SK-N-SH (cell line): Measurements from ENCODE around the gene CDHR3. TPM values are rescaled to one million over a fixed set of nuclear protein-coding genes. Genes with fewer than 3 reads are reported as not detected.

Experiments used
- CTCF ChIA-PET: fragments of 300-600, 350-600 bp; formaldehyde crosslinking; extraction: SDS; loops from one replicate; lab custom pipeline; 2021; lab: Yijun Ruan, JAX
- POLR2A ChIA-PET: fragments of 350-600 bp; sonication (Branson Sonifier 250); formaldehyde crosslinking; extraction: SDS; loops from one replicate; lab custom pipeline; 2020; ENCODE audit warnings: antibody characterized with exemption, inconsistent platforms; lab: Yijun Ruan, JAX
- DNase-seq: peaks from one replicate; pipeline ENCODE4 v3.0.0; 2012
- H2AFZ ChIP-seq: fragments of 200-600 bp; sonication (generic); 2 replicates; pipeline ENCODE4 v1.8.1; 2016; ENCODE audit warnings: antibody characterized with exemption, mild to moderate bottlenecking, low read depth
- H3F3A ChIP-seq: fragments of 200-600 bp; sonication (generic); replicated peaks from 2 replicates; pipeline ENCODE3; 2016; ENCODE audit warnings: antibody characterized with exemption, mild to moderate bottlenecking; ENCODE audit not compliant: insufficient read depth
- H3K27ac ChIP-seq, 2 experiments: fragments of 200-500 bp in 1 of 2; fragments of 200-600 bp in 1 of 2; sonication (Bioruptor generic) in 1 of 2; sonication (generic), shearing (Covaris generic) in 1 of 2; 2 replicates each; pipeline versions ENCODE4 v1.5.1 to v1.6.1; 2014 to 2016; ENCODE audit warnings: low read depth in 2 of 2, inconsistent platforms in 1 of 2, low read length in 1 of 2, mild to moderate bottlenecking in 1 of 2, mixed read lengths in 1 of 2
- H3K27me3 ChIP-seq: fragments of 200-600 bp; sonication (generic), shearing (Covaris generic); 2 replicates; pipeline ENCODE4 v1.6.1; 2016; ENCODE audit warnings: mixed run types; ENCODE audit not compliant: insufficient read depth
- H3K36me3 ChIP-seq, 2 experiments: fragments of 200-500 bp in 1 of 2; fragments of 200-600 bp in 1 of 2; sonication (Bioruptor generic) in 1 of 2; sonication (generic) in 1 of 2; replicated peaks in 1 of 2; 2 replicates each; pipeline versions ENCODE3 to v1.5.1; 2014 to 2016; ENCODE audit warnings: low read length in 1 of 2, mild to moderate bottlenecking in 1 of 2; ENCODE audit not compliant: insufficient read depth in 2 of 2, control insufficient read depth in 1 of 2
- H3K4me1 ChIP-seq, 2 experiments: fragments of 200-500 bp in 1 of 2; fragments of 200-600 bp in 1 of 2; sonication (Bioruptor generic) in 1 of 2; sonication (generic), shearing (Covaris generic) in 1 of 2; 2 replicates each; pipeline versions ENCODE4 v1.5.1 to v1.6.1; 2014 to 2016; ENCODE audit warnings: low read depth in 1 of 2, low read length in 1 of 2, mixed run types in 1 of 2; ENCODE audit not compliant: insufficient read depth in 2 of 2, control insufficient read depth in 1 of 2
- H3K4me2 ChIP-seq: fragments of 200-600 bp; sonication (generic), shearing (Covaris generic); 2 replicates; pipeline ENCODE4 v1.6.1; 2017; ENCODE audit warnings: mixed run types
- H3K4me3 ChIP-seq, 2 experiments: fragments of 200-500 bp in 1 of 2; fragments of 200-600 bp in 1 of 2; sonication (Bioruptor generic) in 1 of 2; sonication (generic), shearing (Covaris generic) in 1 of 2; 2 replicates each; pipeline versions ENCODE4 v1.5.1 to v1.8.1; 2014 to 2016; ENCODE audit warnings: low read depth in 2 of 2, inconsistent platforms in 1 of 2, low read length in 1 of 2, mild to moderate bottlenecking in 1 of 2, mixed read lengths in 1 of 2, moderate library complexity in 1 of 2
- H3K79me2 ChIP-seq: fragments of 200-600 bp; sonication (generic); 2 replicates; pipeline ENCODE4 v1.8.1; 2017; ENCODE audit warnings: mild to moderate bottlenecking; ENCODE audit not compliant: insufficient read depth
- H3K9ac ChIP-seq: fragments of 200-600 bp; sonication (generic); 2 replicates; pipeline ENCODE4 v1.6.1; 2017; ENCODE audit warnings: mixed run types
- H3K9me2 ChIP-seq: fragments of 200-600 bp; sonication (generic); 2 replicates; pipeline ENCODE4 v1.6.1; 2017; ENCODE audit warnings: mixed run types
- H3K9me3 ChIP-seq: fragments of 200-600 bp; sonication (generic); 2 replicates; pipeline ENCODE4 v1.6.1; 2017; ENCODE audit warnings: mixed run types, mild to moderate bottlenecking, moderate library complexity
- H4K20me1 ChIP-seq: fragments of 200-600 bp; sonication (generic); 2 replicates; pipeline ENCODE4 v1.6.1; 2017; ENCODE audit warnings: mild to moderate bottlenecking, mixed run types; ENCODE audit not compliant: insufficient read depth
- GABPA ChIP-seq: IDR thresholded peaks from 2 replicates; pipeline ENCODE4 v1.4.0; 2012; ENCODE audit warnings: low read depth, mild to moderate bottlenecking
- MEF2A ChIP-seq: IDR thresholded peaks from 2 replicates; pipeline ENCODE4 v1.4.0; 2012; ENCODE audit warnings: low read depth, borderline replicate concordance
- NFIC ChIP-seq: IDR thresholded peaks from 2 replicates; pipeline ENCODE4 v1.4.0; 2012; ENCODE audit warnings: borderline replicate concordance
- POLR2AphosphoS5 ChIP-seq: IDR thresholded peaks from 2 replicates; pipeline ENCODE4 v1.6.1; 2012; ENCODE audit warnings: low read depth, low read length
- RAD21 ChIP-seq: IDR thresholded peaks from 2 replicates; pipeline ENCODE4 v1.6.1; 2012; ENCODE audit warnings: mild to moderate bottlenecking, low read length
- RXRA ChIP-seq: IDR thresholded peaks from 2 replicates; pipeline ENCODE4 v1.4.0; 2012; ENCODE audit warnings: low read depth, mild to moderate bottlenecking, borderline replicate concordance
- SMC3 ChIP-seq: IDR thresholded peaks from 2 replicates; pipeline ENCODE4 v1.6.1; 2012; ENCODE audit warnings: low read depth, low read length, improper control_type of control experiment
- TAF1 ChIP-seq: IDR thresholded peaks from 2 replicates; pipeline ENCODE4 v1.6.1; 2012; ENCODE audit warnings: low read depth, mild to moderate bottlenecking, low read length, moderate library complexity, borderline replicate concordance
- TEAD4 ChIP-seq: IDR thresholded peaks from 2 replicates; pipeline ENCODE4 v1.4.0; 2012; ENCODE audit warnings: mild to moderate bottlenecking, borderline replicate concordance; ENCODE audit not compliant: insufficient read depth
- YY1 ChIP-seq: IDR thresholded peaks from 2 replicates; pipeline ENCODE4 v1.4.0; 2012; ENCODE audit warnings: low read depth, mild to moderate bottlenecking
- WGBS: methylation state at CpG from one replicate; pipeline ENCODE4 v1.1.6; 2017; ENCODE audit warnings: low lambda C conversion rate; 5-methylcytosine and 5-hydroxymethylcytosine counted together
- polyA plus RNA-seq, 3 experiments: library from polyadenylated mRNA; depleted of rRNA; stranded (reverse); fragments of >200 nt; gene quantifications; 2 replicates each; pipeline ENCODE4 v1.2.3, GENCODE V29; 2012
- TF ChIP-seq, protein P1 (sequence below): IDR thresholded peaks from 2 replicates; pipeline ENCODE4 v1.6.1; 2012; ENCODE audit warnings: mild to moderate bottlenecking, low read depth, low read length, moderate library complexity
- TF ChIP-seq, protein P2 (sequence below): fragments of 200-600 bp; sonication (generic); IDR thresholded peaks from 2 replicates; pipeline ENCODE4 v1.6.1; 2017; ENCODE audit warnings: antibody characterized with exemption, mild to moderate bottlenecking, moderate library complexity
- TF ChIP-seq, protein P3 (sequence below): IDR thresholded peaks from 2 replicates; pipeline ENCODE4 v1.4.0; 2012; ENCODE audit warnings: low read depth, borderline replicate concordance

The CDHR3 gene
- polyA plus RNA-seq, 1 of the 3 experiments (the other 2 are of a cell fraction) = 7.5 TPM

GRCh38 chr7:106049139-106049752, 86.2 kb downstream of the CDHR3 start (continued):
- TF ChIP-seq, protein P1, sequence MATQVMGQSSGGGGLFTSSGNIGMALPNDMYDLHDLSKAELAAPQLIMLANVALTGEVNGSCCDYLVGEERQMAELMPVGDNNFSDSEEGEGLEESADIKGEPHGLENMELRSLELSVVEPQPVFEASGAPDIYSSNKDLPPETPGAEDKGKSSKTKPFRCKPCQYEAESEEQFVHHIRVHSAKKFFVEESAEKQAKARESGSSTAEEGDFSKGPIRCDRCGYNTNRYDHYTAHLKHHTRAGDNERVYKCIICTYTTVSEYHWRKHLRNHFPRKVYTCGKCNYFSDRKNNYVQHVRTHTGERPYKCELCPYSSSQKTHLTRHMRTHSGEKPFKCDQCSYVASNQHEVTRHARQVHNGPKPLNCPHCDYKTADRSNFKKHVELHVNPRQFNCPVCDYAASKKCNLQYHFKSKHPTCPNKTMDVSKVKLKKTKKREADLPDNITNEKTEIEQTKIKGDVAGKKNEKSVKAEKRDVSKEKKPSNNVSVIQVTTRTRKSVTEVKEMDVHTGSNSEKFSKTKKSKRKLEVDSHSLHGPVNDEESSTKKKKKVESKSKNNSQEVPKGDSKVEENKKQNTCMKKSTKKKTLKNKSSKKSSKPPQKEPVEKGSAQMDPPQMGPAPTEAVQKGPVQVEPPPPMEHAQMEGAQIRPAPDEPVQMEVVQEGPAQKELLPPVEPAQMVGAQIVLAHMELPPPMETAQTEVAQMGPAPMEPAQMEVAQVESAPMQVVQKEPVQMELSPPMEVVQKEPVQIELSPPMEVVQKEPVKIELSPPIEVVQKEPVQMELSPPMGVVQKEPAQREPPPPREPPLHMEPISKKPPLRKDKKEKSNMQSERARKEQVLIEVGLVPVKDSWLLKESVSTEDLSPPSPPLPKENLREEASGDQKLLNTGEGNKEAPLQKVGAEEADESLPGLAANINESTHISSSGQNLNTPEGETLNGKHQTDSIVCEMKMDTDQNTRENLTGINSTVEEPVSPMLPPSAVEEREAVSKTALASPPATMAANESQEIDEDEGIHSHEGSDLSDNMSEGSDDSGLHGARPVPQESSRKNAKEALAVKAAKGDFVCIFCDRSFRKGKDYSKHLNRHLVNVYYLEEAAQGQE = no peak

DNA sequence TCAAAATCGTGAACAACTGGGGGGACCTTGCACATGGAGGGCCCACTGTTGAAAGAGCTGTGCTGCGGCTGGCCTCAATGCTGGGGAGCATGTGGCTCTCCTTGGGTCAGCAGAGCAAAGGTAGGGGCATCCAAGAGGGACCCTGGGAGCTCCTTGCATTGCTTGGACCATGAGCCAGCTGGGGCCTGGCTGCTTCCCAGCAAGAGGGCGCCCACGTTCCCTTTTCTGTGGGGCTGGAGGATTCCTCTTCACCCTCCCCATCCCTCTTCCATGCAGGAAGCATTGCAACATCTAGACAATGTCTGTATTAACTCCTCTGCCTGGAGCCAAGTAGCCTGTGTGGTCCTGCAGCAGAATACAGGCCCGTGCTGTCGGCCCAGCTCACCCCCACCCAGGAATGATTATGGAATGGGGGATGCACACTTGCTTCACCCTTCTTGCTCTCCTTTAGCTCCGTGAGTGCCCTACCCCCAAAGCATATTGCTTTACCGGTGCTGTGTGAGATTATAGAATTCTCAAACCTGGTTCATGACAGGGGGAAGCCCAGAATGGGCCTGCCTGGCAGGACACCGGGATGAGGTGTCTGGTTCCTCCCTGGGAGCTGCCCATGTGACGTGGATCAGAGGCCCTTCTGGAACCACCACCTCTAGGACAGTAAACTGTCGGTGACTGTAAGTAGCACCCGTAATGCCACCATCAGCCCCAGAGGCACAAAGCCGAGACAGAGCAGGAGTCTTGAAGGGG, 87.1 kb downstream of the CDHR3 start:
- Histone ChIP-seq H2AFZ (no peak overlapping the region), H3K36me3 (no peaks in the 10 kb centered on the region), H3F3A (peaks cover 6% of the 10 kb centered on the region), H3K9ac (no peak overlapping the region), H3K9me3 (no peaks in the 10 kb centered on the region), H3K79me2 (no peaks in the 10 kb centered on the region), H3K27me3 (no peaks in the 10 kb centered on the region), H3K4me2 (no peak overlapping the region), H3K4me3 (no peak overlapping the region), H3K4me1 (peaks cover 3 to 25% of the 10 kb centered on the region in 2 experiments; a peak in 1 of 4 replicates), H3K9me2 (no peaks in the 10 kb centered on the region), H3K27ac (no peak overlapping the region), H4K20me1 (no peaks in the 10 kb centered on the region)
- peak; percentile 37 for DNase-seq
- TF ChIP-seq, protein P2, sequence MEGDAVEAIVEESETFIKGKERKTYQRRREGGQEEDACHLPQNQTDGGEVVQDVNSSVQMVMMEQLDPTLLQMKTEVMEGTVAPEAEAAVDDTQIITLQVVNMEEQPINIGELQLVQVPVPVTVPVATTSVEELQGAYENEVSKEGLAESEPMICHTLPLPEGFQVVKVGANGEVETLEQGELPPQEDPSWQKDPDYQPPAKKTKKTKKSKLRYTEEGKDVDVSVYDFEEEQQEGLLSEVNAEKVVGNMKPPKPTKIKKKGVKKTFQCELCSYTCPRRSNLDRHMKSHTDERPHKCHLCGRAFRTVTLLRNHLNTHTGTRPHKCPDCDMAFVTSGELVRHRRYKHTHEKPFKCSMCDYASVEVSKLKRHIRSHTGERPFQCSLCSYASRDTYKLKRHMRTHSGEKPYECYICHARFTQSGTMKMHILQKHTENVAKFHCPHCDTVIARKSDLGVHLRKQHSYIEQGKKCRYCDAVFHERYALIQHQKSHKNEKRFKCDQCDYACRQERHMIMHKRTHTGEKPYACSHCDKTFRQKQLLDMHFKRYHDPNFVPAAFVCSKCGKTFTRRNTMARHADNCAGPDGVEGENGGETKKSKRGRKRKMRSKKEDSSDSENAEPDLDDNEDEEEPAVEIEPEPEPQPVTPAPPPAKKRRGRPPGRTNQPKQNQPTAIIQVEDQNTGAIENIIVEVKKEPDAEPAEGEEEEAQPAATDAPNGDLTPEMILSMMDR = peak; percentile 23
- no peak for TF ChIP-seq TAF1
- TF ChIP-seq SMC3 = peak; percentile 30; the same call in 1 of the 2 replicates
- peak; percentile 19 for TF ChIP-seq RAD21
- ChIA-PET POLR2A (no interaction called here), CTCF (interaction anchor here (0.7 to 14.1 kb wide), 9 partner anchors 8 to 398 kb away, joined by 3 to 593 read pairs (median 4); no protein-coding TSS in a partner anchor)
- WGBS = 88% methylated on average over 11 of the region's 13 CpGs

GRCh38 chr7:106050746-106051117, 87.7 kb downstream of the CDHR3 start:
- Histone ChIP-seq H3K9ac (no peak overlapping the region), H3K4me1 (peaks cover 3 to 25% of the 10 kb centered on the region in 2 experiments; a peak in 1 of 4 replicates), H2AFZ (no peak overlapping the region), H3K4me2 (0 out of 2 replicates have a peak overlapping the region, but pooled peaks have one; percentile 26), H3K27me3 (no peaks in the 10 kb centered on the region), H3K79me2 (no peaks in the 10 kb centered on the region), H3F3A (peaks cover under 1% of the 10 kb centered on the region), H3K27ac (peak overlapping the region in 1 of 2 experiments; percentile 7; a peak in 1 of 4 replicates), H3K36me3 (no peaks in the 10 kb centered on the region), H4K20me1 (no peaks in the 10 kb centered on the region), H3K9me2 (no peaks in the 10 kb centered on the region), H3K9me3 (no peaks in the 10 kb centered on the region), H3K4me3 (no peak overlapping the region)
- DNase-seq = no peak
- POLR2A ChIA-PET = no interaction called here
- whole genome bisulfite sequencing = 73% methylated on average over 5 of the region's 5 CpGs
- CTCF ChIA-PET = interaction anchor here (0.7 to 14.1 kb wide), 9 partner anchors 8 to 398 kb away, joined by 3 to 593 read pairs (median 4); no protein-coding TSS in a partner anchor
- TF ChIP-seq TEAD4 (no peak), GABPA (no peak), MEF2A (no peak), RXRA (no peak), RAD21 (no peak), NFIC (no peak), POLR2AphosphoS5 (no peak), YY1 (no peak)
- TF ChIP-seq, protein P3, sequence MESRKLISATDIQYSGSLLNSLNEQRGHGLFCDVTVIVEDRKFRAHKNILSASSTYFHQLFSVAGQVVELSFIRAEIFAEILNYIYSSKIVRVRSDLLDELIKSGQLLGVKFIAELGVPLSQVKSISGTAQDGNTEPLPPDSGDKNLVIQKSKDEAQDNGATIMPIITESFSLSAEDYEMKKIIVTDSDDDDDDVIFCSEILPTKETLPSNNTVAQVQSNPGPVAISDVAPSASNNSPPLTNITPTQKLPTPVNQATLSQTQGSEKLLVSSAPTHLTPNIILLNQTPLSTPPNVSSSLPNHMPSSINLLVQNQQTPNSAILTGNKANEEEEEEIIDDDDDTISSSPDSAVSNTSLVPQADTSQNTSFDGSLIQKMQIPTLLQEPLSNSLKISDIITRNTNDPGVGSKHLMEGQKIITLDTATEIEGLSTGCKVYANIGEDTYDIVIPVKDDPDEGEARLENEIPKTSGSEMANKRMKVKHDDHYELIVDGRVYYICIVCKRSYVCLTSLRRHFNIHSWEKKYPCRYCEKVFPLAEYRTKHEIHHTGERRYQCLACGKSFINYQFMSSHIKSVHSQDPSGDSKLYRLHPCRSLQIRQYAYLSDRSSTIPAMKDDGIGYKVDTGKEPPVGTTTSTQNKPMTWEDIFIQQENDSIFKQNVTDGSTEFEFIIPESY = no peak
- TF ChIP-seq, protein P2 = no peak
